GM10266 (cell line): ENCODE results near the gene OR4E1.
"Not testable (repeated sequence)": the region's sequence is repeated elsewhere in the genome, so short reads cannot be mapped to it uniquely, and the experiment has no call there.

ENCODE experiments used
- DNase-seq: peaks from one replicate; pipeline ENCODE4 v3.0.0; 2012; ENCODE audit errors: extremely low spot score
- TF ChIP-seq, protein P1 (sequence below): IDR thresholded peaks from 2 replicates; pipeline ENCODE4 v1.5.1; 2012; ENCODE audit warnings: mild to moderate bottlenecking, low read depth; ENCODE audit not compliant: control insufficient read depth, insufficient read depth; ENCODE audit errors: missing control alignments

Gene OR4E1

DNA sequence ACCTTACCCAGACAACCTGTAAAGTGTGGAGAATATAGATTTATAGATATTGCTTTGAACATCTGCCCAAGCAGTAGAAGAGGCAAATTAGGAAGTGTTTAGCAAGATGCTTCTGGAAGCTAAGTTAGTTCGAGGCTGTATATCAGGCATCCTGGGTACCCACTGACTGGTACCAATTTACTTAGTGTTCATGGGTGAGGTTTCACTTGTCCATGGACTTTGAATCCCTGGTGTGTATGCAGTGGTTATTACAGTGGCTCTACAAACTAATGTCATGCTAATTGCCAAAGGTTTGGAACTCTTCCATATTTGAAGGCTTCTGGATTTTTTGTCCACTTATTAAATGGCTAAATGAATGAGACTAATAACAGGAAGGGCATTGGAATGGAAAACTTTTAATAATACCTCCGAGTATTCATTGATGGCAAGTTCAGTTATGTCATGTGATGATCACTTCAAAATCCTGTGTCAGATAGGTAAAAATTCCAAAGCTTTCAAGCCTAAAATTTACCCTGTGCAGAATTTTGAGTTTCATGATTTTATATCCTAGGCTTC, 20.2 kb downstream of the OR4E1 start, which contains the start of gene OR4E2:
OR4E2 (plus strand) TSS at position 505 of the 555 bp plus-strand sequence. CDS start 11,248 bp downstream, outside the sequence.
- TF ChIP-seq, protein P1, sequence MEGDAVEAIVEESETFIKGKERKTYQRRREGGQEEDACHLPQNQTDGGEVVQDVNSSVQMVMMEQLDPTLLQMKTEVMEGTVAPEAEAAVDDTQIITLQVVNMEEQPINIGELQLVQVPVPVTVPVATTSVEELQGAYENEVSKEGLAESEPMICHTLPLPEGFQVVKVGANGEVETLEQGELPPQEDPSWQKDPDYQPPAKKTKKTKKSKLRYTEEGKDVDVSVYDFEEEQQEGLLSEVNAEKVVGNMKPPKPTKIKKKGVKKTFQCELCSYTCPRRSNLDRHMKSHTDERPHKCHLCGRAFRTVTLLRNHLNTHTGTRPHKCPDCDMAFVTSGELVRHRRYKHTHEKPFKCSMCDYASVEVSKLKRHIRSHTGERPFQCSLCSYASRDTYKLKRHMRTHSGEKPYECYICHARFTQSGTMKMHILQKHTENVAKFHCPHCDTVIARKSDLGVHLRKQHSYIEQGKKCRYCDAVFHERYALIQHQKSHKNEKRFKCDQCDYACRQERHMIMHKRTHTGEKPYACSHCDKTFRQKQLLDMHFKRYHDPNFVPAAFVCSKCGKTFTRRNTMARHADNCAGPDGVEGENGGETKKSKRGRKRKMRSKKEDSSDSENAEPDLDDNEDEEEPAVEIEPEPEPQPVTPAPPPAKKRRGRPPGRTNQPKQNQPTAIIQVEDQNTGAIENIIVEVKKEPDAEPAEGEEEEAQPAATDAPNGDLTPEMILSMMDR, result no peak
- no peak for DNase-seq

DNA sequence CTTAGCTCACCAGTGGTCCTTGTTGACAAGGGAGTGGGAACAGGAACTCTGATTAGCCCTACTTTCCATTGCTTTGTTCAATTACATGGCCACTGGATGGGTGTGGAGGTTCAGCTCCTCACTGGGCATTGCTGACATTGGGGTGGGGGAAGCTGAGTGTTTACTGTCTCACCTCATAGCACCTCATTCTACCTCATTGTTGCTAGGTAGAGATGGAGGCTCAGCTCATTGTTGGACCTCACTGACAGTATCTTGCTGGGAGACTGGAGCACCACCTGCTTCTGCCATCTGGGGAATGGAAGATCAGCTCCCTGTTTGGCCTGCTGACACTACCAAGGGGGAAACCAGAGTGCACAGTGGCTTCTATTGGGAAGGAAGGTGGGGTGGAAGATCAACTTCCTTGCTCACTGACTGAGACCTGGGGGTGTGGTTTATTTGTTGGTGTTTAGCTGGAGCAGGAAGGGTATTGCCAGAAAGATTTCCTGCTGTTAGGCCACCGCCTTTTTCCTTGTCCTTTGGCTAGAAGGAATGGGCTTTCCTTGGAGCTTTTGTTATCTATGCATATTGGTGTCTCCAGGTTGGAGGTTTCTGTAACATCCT, 21.3 kb downstream of the OR4E1 start:
- TF ChIP-seq, protein P1, result no peak
- DNase-seq, result no peak

DNA sequence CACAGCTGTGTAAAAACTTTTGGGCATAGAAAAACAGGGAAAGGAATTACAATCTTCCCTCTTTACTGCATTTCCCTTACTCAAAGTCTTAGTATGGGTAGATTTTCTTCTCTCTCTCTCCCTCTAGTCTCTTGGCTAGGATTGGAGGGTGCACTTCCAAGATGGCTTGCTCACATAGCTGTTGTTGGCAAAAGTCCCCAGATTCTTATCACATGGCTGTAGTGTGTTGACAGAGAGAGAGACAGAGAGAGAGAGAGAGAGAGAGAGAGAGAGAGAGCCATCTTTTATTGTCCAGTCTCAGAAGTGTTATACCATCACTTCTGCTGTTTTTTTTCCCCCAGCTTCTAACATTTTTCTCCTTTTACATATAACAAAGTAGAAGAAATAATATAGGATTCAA, 26.2 kb downstream of the OR4E1 start:
- DNase-seq, result no peak
- TF ChIP-seq, protein P1, result no peak

DNA sequence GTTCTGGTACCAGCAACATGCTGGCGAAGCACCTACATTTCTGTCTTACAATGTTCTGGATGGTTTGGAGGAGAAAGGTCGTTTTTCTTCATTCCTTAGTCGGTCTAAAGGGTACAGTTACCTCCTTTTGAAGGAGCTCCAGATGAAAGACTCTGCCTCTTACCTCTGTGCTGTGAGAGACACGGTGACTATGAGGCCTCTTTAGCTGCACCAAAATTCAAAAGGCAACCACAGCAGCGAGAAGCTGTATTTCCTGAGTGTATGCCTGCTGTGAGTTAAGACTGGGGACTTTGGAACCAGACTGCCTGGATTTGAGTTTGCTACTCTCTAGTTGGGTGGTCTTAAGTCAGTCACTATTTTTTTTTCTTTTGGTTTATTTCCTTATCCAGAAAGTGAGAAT, 30.2 kb downstream of the OR4E1 start:
- DNase-seq, result no peak

DNA sequence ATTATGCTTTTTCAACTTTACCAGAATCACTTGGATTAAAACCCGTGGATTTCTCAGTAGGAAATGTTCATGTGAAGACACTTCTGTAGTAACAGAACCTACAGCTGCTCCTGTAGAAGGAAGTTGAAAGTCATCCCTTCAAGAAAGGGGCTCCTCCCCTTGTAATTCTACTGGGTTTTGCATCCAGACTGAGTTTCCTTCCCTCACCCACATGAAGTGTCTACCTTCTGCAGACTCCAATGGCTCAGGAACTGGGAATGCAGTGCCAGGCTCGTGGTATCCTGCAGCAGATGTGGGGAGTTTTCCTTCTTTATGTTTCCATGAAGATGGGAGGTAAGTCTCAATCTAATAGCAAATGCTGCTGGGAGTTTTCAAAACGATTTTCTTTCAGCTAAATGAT, 30.9 kb downstream of the OR4E1 start:
- TF ChIP-seq, protein P1, result no peak

More for the DNA sequence above, 30.2 kb downstream of the OR4E1 start:
- TF ChIP-seq, protein P1, result no peak

DNA sequence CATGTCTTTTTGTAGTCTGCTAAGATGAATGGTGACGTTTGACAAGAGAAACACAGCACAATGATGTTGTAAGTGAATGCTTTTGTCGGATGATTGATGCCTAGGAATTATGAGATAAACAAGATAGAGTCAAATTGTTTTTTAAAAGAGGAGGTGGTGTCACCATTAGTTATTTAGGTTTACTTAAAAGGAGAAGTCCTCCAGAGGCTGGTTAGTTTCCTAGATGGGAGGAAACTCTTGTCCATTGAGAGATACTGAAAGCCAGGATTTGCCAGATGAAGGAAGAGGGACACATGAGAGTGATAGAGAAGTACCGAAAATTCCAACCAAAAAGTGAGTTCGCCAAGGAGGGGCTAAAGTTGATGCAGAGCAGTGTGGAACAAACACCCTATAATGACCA, 38.8 kb downstream of the OR4E1 start, which contains the start of gene OR10G2:
OR10G2 (minus strand) TSS at position 101 of the 400 bp plus-strand sequence; CDS start at position 3, 98 bp downstream.
- TF ChIP-seq, protein P1, result no peak
- no peak for DNase-seq

More for the DNA sequence above, 30.9 kb downstream of the OR4E1 start:
- DNase-seq, result no peak

DNA sequence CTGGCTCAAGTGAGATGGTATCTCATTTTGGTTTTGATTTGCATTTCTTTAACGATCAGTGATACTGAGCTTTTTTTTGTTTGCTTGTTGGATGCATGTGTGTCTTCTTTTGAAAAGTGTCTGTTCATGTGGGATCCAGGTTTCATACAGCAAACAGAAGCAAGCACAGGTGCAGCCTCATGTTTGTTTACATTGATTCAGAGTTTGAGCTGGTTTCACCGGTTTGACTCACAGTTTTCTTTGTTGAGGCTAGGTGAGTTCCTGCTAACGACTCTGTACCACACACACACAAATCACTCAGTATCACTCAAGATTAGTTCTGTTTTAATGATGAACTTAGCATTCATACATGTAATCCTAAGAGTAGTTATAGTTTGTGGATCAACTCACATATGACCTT, 42.5 kb downstream of the OR4E1 start:
- TF ChIP-seq, protein P1, result no peak
- no peak for DNase-seq

DNA sequence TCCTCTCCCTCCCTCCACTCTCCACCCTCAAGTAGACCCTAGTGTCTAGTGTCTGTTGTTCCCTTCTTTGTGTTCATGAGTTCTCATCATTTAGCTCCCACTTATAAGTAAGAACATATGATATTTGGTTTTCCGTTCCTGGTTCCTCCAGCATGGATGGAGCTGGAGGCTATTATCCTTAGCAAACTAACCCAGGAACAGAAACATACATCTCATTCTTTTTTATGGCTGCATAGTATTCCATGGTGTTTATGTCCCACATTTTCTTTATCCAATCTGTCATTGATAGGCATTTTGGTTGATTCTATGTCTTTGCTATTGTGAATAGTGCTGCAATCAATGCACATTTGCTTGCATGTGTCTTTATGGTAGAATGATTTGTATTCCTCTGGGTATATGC, 43.1 kb downstream of the OR4E1 start:
- not testable (repeated sequence) for DNase-seq
